ENCODE results near the gene ZNF451. TPM values are rescaled to one million over a fixed set of nuclear protein-coding genes. Genes with fewer than 3 reads are reported as not detected.

Gene ZNF451
- total and polyA plus RNA-seq, 3 donors from 2014 or later = 68.1 to 106 (median 70.1) TPM

- Histone ChIP-seq H3K27me3 (no peaks in the 10 kb centered on the region), H3K4me1 (no peaks in the 10 kb centered on the region), H3K36me3 (ENCODE audit: low read depth, missing control alignments) (no peaks in the 10 kb centered on the region), H3K9me3 (no peaks in the 10 kb centered on the region), H3K4me3 (no peak overlapping the region), H3K27ac (no peak overlapping the region)
- 90 to 94% methylated on average over 2 of the region's 2 CpGs for WGBS, 2 donors
- TF ChIP-seq, protein P1, sequence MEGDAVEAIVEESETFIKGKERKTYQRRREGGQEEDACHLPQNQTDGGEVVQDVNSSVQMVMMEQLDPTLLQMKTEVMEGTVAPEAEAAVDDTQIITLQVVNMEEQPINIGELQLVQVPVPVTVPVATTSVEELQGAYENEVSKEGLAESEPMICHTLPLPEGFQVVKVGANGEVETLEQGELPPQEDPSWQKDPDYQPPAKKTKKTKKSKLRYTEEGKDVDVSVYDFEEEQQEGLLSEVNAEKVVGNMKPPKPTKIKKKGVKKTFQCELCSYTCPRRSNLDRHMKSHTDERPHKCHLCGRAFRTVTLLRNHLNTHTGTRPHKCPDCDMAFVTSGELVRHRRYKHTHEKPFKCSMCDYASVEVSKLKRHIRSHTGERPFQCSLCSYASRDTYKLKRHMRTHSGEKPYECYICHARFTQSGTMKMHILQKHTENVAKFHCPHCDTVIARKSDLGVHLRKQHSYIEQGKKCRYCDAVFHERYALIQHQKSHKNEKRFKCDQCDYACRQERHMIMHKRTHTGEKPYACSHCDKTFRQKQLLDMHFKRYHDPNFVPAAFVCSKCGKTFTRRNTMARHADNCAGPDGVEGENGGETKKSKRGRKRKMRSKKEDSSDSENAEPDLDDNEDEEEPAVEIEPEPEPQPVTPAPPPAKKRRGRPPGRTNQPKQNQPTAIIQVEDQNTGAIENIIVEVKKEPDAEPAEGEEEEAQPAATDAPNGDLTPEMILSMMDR (IDR thresholded peaks at IDR 0.05) = no peak
- TF ChIP-seq POLR2A (IDR thresholded peaks at IDR 0.05) = no peak
- no peak for DNase-seq
- intact Hi-C loops (cut with DNase I; ENCODE audit: low total_unique reads) = no loop called here
Observed at GRCh38 chr6:57137350-57137749, 47.4 kb downstream of the ZNF451 start.

DNA sequence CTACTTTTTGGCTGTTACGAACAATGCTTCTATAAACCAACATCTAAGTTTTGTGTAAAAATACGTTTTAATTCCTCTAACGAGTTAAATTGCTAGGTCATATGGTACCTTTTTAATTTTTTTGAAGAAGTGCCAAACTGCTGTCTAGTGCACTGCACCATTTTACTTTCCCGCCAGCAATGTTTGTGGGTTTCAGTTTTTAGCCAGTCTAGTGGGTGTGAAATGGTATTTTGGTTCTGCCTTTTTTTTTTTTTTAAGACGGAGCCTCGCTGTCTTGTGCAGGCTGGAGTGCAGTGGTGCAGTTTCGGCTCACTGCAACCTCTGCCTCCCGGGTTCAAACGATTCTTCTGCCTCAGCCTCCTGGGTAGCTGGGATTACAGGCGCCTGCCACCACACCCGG, 48.0 kb downstream of the ZNF451 start:
- WGBS, 2 donors = 93 to 96% methylated on average over 11 of the region's 11 CpGs
- Histone ChIP-seq H3K27me3 (no peaks in the 10 kb centered on the region), H3K9me3 (no peaks in the 10 kb centered on the region), H3K36me3 (ENCODE audit: low read depth, missing control alignments) (no peaks in the 10 kb centered on the region), H3K4me1 (no peaks in the 10 kb centered on the region), H3K27ac (no peak overlapping the region), H3K4me3 (no peak overlapping the region)
- intact Hi-C loops (cut with DNase I; ENCODE audit: low total_unique reads) = no loop called here
- TF ChIP-seq, protein P1 (IDR thresholded peaks at IDR 0.05) = no peak
- TF ChIP-seq POLR2A (IDR thresholded peaks at IDR 0.05) = no peak
- no peak for DNase-seq

DNA sequence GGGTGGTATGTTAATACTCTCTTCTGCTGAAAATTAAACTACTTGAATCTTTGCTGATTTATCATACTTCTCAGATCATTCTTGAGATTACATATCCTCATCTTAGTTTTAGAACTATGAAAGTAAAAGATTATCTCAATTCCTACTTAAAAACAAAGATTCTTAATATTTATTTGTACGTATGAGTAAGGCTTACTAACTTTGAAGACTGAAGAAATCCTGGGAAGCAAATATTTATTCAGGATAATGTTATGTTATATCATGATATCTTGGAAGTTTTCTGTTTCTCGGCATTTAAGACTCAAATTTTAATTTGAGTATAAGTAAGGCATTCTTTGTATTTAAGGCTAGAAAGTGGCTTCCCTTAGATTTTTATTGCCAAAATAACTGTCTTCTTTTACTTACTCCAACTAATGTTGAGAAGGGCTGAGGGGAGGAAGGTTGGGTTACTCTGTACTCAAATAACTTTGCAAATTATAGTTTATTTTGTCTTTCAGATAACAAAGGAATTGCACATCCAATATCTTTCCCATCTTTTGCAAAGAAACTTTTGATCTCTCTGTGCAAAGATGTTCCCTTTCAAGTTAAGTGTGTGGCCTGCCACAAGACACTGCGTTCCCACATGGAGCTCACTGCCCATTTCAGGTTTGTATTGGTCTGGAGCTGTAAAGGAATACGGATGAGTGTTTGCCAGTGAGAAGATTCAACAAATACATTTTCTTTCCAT, 51.6 kb downstream of the ZNF451 start:
- DNase-seq = no peak
- Histone ChIP-seq H3K36me3 (ENCODE audit: low read depth, missing control alignments) (no peaks in the 10 kb centered on the region), H3K27ac (no peak overlapping the region), H3K4me1 (no peaks in the 10 kb centered on the region), H3K4me3 (no peak overlapping the region), H3K9me3 (no peaks in the 10 kb centered on the region), H3K27me3 (no peaks in the 10 kb centered on the region)
- TF ChIP-seq POLR2A (IDR thresholded peaks at IDR 0.05) = no peak
- TF ChIP-seq, protein P1 (IDR thresholded peaks at IDR 0.05) = no peak
- WGBS, 2 donors = 77 to 81% methylated on average over 4 of the region's 4 CpGs
- intact Hi-C loops (cut with DNase I; ENCODE audit: low total_unique reads) = no loop called here

DNA sequence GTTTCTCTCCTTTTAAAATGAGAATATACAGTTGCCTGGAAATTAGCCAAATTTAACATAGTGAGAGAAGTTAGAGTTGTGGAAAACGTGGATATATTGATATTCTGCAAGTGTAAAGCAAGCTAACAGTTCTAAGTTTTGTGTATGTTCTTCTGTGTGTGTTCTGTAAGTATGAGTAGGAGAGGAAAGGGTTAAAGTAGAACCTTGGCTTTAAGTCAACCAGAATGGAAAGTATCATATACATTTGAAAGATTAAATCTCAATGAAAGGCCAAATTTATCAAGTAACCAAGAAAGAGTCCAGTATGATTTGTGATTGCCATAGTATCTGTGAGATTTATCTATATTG, 52.2 kb downstream of the ZNF451 start:
- intact Hi-C loops (cut with DNase I; ENCODE audit: low total_unique reads) = no loop called here
- WGBS, 2 donors = 69 to 96% methylated on average over 1 of the region's 1 CpG
- no peak for TF ChIP-seq POLR2A (IDR thresholded peaks at IDR 0.05)
- TF ChIP-seq, protein P1 (IDR thresholded peaks at IDR 0.05) = no peak
- no peak overlapping the region for H3K4me3 ChIP-seq
- H3K9me3 ChIP-seq = no peaks in the 10 kb centered on the region
- H3K27me3 ChIP-seq = no peaks in the 10 kb centered on the region
- no peaks in the 10 kb centered on the region for H3K4me1 ChIP-seq
- no peak for DNase-seq
- no peaks in the 10 kb centered on the region for H3K36me3 ChIP-seq (ENCODE audit: low read depth, missing control alignments)
- no peak overlapping the region for H3K27ac ChIP-seq

- H3K9me3 ChIP-seq = no peaks in the 10 kb centered on the region
- H3K4me3 ChIP-seq = no peak overlapping the region
- no peak overlapping the region for H3K27ac ChIP-seq
- no peaks in the 10 kb centered on the region for H3K36me3 ChIP-seq (ENCODE audit: low read depth, missing control alignments)
- TF ChIP-seq POLR2A (IDR thresholded peaks at IDR 0.05) = no peak
- TF ChIP-seq, protein P1 (IDR thresholded peaks at IDR 0.05) = no peak
- H3K27me3 ChIP-seq = no peaks in the 10 kb centered on the region
- DNase-seq = no peak
- no peaks in the 10 kb centered on the region for H3K4me1 ChIP-seq
- 89 to 97% methylated on average over 1 of the region's 1 CpG for WGBS, 2 donors
- intact Hi-C loops (cut with DNase I; ENCODE audit: low total_unique reads) = no loop called here
Observed at GRCh38 chr6:57143690-57144089, 53.7 kb downstream of the ZNF451 start.
